HG03439 (cell line): ENCODE data around the gene PCDHGB4.
A peak's percentile ranks its signal among the peaks of the same experiment; 100 is the strongest.
"Not testable (repeated sequence)": the region's sequence is repeated elsewhere in the genome, so short reads cannot be mapped to it uniquely, and the experiment has no call there.

Source experiments
- ATAC-seq: cut with Tn5 transposase; IDR thresholded peaks from one replicate; pipeline ENCODE4 v1.9.1; 2021; ENCODE audit warnings: mild to moderate bottlenecking, moderate library complexity; ENCODE audit not compliant: unreplicated experiment

Gene PCDHGB4

DNA sequence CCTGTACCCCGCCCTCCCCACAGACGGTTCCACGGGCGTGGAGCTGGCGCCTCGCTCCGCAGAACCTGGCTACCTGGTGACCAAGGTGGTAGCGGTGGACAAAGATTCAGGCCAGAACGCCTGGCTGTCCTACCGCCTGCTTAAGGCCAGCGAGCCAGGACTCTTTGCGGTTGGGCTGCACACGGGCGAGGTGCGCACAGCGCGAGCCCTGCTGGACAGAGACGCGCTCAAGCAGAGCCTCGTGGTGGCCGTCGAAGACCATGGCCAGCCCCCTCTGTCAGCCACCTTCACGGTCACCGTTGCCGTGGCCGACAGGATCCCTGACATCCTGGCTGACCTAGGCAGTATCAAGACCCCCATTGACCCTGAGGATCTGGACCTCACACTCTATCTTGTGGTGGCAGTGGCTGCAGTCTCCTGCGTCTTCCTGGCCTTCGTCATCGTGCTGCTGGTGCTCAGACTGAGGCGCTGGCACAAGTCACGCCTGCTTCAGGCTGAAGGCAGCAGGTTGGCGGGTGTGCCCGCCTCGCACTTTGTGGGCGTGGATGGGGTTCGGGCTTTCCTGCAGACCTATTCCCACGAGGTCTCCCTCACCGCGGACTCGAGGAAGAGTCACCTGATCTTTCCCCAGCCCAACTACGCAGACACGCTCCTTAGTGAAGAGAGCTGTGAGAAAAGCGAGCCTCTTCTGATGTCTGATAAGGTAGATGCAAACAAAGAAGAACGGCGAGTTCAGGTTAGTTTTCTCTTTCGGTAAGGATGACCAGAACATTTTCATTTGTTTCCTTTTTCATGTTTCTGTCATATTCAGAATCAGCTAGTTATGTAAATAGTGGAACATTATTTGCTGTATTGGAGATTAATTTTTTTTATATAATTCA is 21.2 kb upstream of the PCDHGB4 start:
- no peak for ATAC-seq

DNA sequence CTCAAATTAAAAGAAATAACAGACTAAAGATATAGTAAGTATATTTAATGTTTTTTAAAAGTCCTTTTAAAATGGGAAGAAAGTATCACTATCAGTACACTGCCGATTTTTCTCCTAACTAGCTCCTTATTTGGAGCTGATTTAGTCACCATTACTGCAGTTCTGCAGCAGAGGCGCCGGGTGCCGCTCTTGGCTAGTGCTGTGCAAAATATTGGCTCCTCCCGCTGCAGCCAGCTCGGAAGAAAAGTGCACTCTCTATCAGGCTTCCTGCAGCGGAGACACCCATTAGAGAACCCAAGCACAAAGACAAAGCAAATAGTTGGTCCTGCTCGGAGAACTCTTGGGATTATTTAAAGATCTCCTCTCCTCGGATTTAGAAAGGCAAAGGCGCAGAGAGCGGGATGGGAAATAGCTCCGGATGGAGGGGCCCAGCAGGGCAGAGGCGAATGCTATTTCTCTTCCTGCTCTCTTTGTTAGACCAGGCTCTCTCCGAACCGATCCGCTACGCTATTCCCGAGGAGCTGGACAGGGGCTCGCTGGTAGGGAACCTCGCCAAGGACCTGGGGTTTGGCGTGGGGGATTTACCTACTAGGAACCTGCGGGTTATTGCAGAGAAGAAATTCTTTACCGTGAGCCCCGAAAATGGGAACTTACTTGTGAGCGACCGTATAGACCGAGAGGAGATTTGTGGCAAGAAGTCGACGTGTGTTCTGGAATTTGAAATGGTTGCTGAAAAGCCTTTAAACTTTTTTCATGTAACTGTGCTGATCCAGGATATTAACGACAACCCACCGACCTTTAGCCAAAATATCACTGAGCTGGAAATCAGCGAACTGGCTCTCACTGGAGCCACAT is 17.3 kb upstream of the PCDHGB4 start, which contains the start of gene PCDHGB3:
TSS of gene PCDHGB3 (plus strand) at position 249 of the 855 bp plus-strand sequence. CDS start at position 402, 153 bp downstream.
- peak; percentile 88 for ATAC-seq

DNA sequence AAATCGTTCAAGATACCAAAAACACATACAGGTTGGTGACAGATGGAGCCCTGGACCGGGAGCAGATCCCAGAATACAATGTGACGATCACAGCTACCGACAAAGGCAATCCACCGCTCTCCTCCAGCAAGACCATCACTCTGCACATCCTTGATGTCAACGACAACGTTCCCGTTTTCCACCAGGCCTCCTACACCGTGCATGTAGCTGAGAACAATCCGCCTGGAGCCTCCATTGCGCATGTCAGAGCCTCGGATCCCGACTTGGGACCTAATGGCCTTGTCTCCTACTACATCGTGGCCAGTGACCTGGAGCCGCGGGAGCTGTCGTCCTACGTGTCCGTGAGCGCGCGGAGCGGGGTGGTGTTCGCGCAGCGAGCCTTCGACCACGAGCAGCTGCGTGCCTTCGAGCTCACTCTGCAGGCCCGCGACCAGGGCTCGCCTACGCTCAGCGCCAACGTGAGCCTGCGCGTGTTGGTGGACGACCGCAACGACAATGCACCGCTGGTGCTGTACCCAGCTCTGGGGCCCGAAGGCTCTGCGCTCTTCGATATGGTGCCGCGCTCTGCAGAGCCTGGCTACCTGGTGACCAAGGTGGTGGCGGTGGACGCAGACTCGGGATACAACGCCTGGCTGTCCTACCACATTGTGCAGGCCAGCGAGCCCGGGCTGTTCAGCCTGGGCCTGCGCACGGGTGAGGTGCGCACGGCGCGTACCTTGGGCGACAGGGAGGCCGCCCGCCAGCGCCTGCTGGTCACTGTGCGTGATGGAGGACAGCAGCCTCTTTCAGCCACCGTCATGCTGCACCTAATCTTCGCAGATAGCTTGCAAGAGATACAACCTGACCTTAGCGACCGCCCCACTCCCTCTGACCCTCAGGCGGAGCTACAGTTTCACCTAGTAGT is 15.7 kb upstream of the PCDHGB4 start:
- ATAC-seq, result no peak

DNA sequence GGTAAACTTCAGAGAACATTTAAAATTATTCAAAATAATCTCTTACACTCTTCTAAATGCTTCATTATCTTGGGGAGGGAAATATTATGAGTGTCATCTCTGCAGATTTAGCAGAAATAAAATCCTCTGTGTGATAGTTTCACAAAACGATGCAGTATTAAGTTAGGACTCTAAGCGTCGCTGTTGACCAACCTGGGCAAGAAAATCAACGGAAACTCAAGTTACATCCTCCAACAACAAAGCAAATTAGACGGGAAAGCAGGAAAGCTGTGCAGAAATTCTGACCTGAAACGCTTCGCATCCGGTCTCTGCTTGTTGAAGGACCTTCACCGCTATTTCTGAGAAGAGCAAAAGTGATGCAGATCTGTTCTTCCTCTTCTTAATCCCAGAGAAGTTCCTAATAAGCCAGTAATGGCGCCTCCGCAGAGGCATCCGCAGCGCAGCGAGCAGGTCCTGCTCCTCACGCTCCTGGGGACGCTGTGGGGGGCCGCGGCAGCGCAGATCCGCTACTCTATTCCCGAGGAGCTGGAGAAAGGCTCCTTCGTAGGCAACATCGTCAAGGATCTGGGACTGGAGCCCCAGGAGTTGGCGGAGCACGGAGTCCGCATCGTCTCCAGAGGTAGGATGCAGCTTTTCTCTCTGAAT is 13.7 kb upstream of the PCDHGB4 start, which contains the start of gene PCDHGA6:
TSS of gene PCDHGA6 (plus strand) at position 219 of the 645 bp plus-strand sequence. CDS start at position 412, 193 bp downstream.
- no peak for ATAC-seq

DNA sequence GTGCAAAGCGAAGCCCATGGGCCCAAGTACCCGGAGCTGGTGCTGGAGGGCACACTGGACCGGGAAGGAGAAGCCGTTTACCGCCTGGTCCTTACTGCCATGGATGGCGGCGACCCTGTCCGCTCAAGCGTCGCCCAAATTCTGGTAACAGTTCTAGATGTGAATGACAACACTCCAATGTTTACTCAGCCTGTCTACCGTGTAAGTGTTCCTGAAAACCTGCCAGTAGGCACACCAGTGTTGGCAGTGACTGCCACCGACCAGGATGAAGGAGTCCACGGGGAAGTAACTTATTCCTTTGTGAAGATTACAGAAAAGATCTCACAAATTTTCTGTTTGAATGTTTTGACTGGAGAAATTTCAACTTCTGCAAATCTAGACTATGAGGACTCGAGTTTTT is 12.9 kb upstream of the PCDHGB4 start:
- no peak for ATAC-seq

DNA sequence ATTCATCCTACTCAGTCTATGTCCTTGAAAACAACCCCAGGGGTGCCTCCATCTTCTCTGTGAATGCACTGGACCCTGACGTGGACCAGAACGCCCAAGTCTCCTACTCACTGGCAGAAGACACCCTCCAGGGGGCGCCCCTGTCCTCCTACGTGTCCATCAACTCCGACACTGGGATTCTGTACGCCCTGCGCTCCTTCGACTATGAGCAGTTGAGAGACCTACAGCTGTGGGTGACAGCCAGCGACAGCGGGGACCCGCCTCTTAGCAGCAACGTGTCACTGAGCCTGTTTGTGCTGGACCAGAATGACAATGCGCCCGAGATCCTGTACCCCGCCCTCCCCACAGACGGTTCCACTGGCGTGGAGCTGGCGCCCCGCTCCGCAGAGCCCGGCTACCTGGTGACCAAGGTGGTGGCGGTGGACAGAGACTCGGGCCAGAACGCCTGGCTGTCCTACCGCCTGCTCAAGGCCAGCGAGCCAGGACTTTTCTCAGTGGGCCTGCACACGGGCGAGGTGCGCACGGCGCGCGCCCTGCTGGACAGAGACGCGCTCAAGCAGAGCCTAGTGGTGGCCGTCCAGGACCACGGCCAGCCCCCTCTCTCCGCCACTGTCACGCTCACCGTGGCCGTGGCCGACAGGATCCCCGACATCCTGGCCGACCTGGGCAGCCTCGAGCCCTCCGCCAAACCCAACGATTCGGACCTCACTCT is 11.9 kb upstream of the PCDHGB4 start:
- not testable (repeated sequence) for ATAC-seq

DNA sequence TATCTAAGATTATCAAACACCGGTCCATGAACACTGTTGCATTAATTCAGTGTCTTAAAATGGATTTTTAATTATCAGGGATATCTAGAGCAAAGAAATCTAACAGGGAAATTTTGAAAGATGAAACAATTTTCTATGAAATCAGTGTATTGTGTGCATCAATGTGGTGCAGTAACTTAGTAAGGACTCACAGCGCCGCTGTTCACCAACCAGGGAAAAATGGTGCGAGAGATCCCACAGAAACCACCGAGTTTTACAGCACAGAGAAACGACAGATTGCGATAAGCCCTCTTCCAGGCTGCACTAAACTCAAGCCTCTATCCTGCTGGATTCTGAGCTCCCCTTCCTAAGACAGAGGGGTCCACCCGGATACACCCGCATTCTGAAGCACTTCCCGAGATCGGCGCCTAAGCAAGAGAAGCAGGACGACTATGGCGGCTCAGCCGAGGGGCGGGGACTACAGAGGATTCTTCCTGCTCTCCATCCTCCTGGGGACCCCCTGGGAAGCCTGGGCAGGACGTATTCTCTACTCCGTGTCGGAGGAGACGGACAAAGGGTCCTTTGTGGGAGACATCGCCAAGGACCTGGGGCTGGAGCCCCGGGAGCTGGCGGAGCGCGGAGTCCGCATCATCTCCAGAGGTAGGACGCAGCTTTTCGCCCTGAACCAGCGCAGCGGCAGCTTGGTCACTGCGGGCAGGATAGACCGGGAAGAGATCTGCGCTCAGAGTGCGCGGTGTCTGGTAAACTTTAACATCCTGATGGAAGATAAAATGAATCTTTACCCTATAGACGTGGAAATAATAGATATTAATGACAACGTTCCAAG is 4.8 kb upstream of the PCDHGB4 start, which contains the start of gene PCDHGA7:
TSS of gene PCDHGA7 (plus strand) at position 274 of the 826 bp plus-strand sequence. CDS start at position 432, 158 bp downstream.
- no peak for ATAC-seq

DNA sequence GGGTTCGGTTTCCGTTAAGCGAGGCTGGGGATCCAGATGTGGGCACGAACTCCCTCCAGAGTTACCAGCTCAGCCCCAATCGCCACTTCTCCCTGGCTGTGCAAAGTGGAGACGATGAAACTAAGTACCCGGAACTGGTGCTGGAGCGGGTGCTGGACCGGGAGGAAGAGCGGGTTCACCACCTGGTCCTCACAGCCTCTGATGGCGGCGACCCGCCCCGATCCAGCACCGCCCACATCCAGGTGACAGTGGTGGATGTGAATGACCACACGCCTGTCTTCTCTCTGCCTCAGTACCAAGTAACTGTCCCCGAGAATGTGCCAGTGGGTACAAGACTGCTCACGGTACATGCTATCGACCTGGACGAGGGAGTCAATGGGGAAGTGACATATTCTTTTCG is 4.2 kb upstream of the PCDHGB4 start:
- no peak for ATAC-seq

DNA sequence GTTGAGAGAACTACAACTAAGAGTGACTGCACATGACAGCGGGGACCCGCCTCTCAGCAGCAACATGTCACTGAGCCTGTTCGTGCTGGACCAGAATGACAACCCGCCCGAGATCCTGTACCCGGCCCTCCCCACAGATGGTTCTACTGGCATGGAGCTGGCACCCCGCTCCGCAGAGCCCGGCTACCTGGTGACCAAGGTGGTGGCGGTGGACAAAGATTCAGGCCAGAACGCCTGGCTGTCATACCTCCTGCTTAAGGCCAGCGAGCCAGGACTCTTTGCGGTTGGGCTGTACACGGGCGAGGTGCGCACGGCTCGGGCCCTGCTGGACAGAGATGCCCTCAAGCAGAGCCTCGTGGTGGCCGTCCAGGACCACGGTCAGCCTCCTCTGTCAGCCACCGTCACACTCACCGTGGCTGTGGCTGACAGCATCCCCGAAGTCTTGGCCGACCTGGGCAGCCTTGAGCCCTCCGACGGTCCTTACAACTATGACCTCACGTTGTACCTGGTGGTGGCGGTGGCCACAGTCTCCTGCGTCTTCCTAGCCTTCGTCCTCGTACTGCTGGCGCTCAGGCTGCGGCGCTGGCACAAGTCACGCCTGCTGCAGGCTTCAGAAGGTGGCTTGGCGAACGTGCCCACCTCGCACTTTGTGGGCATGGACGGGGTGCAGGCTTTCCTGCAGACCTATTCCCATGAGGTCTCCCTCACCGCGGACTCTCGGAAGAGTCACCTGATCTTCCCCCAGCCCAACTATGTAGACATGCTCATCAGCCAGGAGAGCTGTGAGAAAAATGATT is 2.8 kb upstream of the PCDHGB4 start:
- ATAC-seq, result no peak

DNA sequence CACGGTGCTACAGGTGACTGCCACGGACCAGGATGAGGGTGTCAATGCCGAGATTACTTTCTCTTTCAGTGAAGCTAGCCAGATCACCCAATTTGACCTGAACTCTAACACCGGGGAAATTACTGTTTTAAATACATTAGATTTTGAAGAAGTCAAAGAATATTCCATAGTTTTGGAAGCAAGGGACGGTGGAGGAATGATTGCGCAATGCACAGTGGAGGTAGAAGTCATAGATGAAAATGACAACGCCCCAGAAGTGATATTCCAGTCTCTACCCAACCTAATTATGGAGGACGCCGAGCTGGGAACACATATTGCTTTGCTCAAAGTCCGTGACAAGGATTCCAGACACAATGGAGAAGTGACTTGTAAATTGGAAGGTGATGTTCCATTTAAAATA is 1.2 kb downstream of the PCDHGB4 start:
- ATAC-seq, result no peak

DNA sequence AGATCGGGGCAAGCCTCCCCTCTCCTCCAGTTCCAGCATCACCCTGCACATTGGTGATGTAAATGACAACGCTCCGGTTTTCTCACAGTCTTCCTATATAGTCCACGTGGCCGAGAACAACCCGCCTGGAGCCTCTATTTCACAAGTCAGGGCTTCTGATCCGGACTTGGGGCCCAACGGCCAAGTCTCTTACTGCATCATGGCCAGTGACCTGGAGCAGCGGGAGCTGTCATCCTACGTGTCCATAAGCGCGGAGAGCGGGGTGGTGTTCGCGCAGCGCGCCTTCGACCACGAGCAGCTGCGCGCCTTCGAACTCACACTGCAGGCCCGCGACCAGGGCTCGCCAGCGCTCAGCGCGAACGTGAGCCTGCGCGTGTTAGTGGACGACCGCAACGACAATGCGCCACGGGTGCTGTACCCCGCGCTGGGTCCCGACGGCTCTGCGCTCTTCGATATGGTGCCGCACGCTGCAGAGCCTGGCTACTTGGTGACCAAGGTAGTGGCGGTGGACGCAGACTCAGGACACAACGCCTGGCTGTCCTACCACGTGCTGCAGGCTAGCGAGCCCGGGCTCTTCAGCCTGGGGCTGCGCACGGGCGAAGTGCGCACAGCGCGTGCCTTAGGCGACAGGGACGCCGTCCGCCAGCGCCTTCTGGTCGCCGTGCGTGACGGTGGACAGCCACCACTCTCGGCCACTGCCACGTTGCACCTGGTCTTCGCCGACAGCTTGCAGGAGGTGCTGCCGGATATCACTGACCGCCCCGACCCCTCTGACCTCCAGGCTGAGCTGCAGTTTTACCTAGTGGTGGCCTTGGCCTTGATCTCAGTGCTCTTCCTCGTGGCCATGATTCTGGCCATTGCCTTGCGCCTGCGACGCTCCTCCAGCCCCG is 1.9 kb downstream of the PCDHGB4 start:
- ATAC-seq, result no peak

DNA sequence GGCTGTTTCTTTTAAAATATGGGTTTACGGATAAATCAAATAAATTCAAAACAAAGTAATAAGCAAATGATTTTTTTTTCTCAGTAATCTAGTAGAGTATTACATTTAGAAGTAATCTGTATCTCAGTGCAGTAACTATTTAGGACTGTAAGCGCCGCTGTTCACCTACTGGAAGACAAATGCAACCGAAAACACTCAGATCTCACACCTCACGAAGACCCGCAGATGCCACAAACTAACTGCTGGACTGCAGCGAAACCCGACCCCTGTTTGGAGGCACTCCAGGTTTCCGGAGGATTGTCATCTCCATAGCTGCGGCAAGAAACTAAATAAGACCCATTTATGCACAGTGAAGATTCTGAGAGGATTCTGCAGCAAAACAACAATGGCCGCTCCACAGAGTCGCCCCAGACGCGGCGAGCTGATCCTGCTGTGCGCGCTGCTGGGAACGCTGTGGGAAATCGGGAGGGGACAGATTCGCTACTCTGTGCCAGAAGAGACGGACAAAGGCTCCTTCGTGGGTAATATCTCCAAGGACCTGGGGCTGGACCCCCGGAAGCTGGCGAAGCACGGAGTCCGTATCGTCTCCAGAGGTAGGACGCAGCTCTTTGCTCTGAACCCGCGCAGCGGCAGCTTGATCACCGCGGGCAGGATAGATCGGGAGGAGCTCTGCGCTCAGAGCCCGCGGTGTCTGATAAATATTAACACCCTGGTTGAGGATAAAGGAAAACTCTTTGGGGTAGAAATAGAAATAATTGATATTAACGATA is 5.1 kb downstream of the PCDHGB4 start, which contains the start of gene PCDHGA8:
TSS of gene PCDHGA8 (plus strand) at position 205 of the 770 bp plus-strand sequence. CDS start at position 386, 181 bp downstream.
- no peak for ATAC-seq

DNA sequence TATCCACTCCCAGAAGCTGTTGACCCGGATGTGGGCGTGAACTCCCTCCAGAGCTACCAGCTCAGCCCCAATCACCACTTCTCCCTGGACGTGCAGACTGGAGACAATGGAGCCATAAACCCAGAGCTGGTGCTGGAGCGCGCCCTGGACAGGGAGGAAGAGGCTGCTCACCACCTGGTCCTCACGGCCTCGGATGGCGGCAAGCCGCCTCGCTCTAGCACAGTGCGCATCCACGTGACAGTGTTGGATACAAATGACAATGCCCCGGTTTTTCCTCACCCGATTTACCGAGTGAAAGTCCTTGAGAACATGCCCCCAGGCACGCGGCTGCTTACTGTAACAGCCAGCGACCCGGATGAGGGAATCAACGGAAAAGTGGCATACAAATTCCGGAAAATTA is 5.8 kb downstream of the PCDHGB4 start:
- no peak for ATAC-seq

DNA sequence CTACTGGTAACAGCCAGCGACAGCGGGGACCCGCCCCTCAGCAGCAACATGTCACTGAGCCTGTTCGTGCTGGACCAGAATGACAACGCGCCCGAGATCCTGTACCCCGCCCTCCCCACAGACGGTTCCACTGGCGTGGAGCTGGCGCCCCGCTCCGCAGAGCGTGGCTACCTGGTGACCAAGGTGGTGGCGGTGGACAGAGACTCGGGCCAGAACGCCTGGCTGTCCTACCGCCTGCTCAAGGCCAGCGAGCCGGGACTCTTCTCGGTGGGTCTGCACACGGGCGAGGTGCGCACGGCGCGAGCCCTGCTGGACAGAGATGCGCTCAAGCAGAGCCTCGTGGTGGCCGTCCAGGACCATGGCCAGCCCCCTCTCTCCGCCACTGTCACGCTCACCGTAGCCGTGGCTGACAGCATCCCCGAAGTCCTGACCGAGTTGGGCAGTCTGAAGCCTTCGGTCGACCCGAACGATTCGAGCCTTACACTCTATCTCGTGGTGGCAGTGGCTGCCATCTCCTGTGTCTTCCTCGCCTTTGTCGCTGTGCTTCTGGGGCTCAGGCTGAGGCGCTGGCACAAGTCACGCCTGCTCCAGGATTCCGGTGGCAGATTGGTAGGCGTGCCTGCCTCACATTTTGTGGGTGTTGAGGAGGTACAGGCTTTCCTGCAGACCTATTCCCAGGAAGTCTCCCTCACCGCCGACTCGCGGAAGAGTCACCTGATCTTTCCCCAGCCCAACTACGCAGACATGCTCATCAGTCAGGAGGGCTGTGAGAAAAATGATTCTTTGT is 7.1 kb downstream of the PCDHGB4 start:
- ATAC-seq, result not testable (repeated sequence)
